PFSK-1 (cell line): ENCODE data around the gene RGPD3.

Experiments used
- FOXP2 ChIP-seq: optimal IDR thresholded peaks from 2 replicates; pipeline ENCODE3; 2011; ENCODE audit warnings: borderline replicate concordance, control low read depth, inconsistent platforms; ENCODE audit not compliant: insufficient read depth; ENCODE audit errors: extremely low read length, extremely low read depth
- POLR2AphosphoS5 ChIP-seq: IDR thresholded peaks from 2 replicates; pipeline ENCODE4 v1.6.1; 2012; ENCODE audit warnings: low read depth, mild to moderate bottlenecking, control low read depth, low read length, moderate library complexity
- SIN3A ChIP-seq: IDR thresholded peaks from 2 replicates; pipeline ENCODE4 v1.6.1; 2012; ENCODE audit warnings: mild to moderate bottlenecking, low read length, moderate library complexity, borderline replicate concordance; ENCODE audit not compliant: insufficient read depth
- TAF1 ChIP-seq: IDR thresholded peaks from 2 replicates; pipeline ENCODE4 v1.6.1; 2012; ENCODE audit warnings: low read length, control low read depth, borderline replicate concordance; ENCODE audit not compliant: insufficient read depth
- TF ChIP-seq, protein P1 (sequence below), 2 experiments: IDR thresholded peaks; 2 replicates each; pipeline versions ENCODE4 v1.6.1 to v1.8.0; 2011 to 2012; ENCODE audit warnings: low read depth in 2 of 2, low read length in 2 of 2, control low read depth in 1 of 2, inconsistent platforms in 1 of 2, mild to moderate bottlenecking in 1 of 2, moderate library complexity in 1 of 2; ENCODE audit not compliant: insufficient read depth in 1 of 2

RGPD3 gene

DNA sequence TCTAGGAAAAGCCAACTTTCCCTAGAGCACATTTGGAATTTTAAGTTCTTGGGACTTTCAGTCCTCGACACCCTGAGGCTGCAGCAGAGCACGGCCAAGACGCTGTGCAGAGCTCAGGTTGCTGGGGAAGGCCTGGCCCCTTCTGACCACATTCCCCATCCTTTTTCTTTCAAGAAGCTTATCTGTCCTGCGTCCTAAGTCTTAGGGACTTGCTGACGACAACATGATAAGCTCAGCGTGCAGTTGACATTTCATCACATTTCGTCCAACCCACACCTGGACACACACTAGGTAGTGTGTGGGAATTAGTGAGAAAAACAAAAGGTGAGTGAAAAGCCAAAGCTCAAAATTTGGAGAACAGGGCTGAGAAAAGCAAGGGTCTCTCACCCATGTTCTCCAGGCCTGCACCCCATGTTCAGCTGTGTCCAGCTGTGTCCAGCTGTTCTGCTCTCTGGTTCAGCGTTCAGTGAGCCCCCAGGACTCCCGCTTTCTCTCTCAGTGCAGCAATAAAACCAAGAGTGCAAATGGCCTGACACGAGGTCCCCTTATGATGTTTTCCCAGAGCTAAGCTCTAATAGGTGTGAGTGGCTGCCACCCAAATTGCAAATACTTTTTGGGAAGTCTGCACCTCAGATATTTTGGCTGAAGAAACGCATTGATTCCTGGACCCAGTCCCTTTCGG, 101.9 kb downstream of the RGPD3 start:
- no peak for TF ChIP-seq TAF1
- TF ChIP-seq, protein P1, sequence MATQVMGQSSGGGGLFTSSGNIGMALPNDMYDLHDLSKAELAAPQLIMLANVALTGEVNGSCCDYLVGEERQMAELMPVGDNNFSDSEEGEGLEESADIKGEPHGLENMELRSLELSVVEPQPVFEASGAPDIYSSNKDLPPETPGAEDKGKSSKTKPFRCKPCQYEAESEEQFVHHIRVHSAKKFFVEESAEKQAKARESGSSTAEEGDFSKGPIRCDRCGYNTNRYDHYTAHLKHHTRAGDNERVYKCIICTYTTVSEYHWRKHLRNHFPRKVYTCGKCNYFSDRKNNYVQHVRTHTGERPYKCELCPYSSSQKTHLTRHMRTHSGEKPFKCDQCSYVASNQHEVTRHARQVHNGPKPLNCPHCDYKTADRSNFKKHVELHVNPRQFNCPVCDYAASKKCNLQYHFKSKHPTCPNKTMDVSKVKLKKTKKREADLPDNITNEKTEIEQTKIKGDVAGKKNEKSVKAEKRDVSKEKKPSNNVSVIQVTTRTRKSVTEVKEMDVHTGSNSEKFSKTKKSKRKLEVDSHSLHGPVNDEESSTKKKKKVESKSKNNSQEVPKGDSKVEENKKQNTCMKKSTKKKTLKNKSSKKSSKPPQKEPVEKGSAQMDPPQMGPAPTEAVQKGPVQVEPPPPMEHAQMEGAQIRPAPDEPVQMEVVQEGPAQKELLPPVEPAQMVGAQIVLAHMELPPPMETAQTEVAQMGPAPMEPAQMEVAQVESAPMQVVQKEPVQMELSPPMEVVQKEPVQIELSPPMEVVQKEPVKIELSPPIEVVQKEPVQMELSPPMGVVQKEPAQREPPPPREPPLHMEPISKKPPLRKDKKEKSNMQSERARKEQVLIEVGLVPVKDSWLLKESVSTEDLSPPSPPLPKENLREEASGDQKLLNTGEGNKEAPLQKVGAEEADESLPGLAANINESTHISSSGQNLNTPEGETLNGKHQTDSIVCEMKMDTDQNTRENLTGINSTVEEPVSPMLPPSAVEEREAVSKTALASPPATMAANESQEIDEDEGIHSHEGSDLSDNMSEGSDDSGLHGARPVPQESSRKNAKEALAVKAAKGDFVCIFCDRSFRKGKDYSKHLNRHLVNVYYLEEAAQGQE (IDR thresholded peaks at IDR 0.05; ENCODE audit: insufficient read depth in 1 of 2, low read depth in 2 of 2, low read length in 2 of 2) = no peak
- TF ChIP-seq FOXP2 = no peak
- no peak for TF ChIP-seq SIN3A
- TF ChIP-seq POLR2AphosphoS5 = no peak

DNA sequence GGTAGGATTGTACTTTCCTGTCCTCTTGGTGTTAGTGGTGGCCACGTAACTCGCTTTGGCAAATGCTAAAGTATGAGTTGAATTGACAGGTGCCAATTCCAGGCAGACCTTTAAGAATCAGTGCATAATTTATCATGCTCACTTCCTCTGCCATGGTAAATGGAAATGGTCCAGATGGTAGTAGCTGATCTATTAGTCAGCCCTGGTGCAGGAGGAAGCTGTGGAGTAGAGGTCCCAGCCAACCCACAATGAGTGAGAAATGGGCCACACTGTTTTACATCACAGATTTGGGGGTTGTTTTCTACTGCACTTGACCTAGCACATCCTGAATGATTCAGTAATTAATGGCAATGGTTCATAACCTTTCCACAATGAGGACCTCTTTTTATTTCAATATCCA, 104.4 kb downstream of the RGPD3 start:
- TF ChIP-seq TAF1 (no peak), FOXP2 (no peak)
- TF ChIP-seq, protein P1 (IDR thresholded peaks at IDR 0.05; ENCODE audit: insufficient read depth in 1 of 2, low read depth in 2 of 2, low read length in 2 of 2) = no peak

DNA sequence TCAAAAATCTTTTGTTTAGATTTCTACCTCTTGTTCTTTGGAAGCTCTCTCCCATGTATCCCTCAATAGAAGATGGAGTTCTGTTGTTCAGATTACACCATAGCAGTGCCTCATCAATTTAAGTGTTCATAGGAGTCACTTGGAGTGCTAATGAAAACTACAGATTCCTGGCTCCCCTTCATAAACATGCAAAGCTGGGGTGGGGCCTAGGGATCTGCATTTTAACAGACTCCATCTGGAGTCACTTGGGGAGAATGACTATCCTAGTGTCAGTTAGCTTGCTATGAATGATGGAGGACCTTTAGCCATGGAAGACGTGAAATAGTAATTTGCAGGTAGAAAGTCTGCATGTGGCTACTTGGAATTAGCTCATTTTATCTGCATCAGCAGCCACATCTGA, 105.4 kb downstream of the RGPD3 start:
- TF ChIP-seq, protein P1 (IDR thresholded peaks at IDR 0.05; ENCODE audit: insufficient read depth in 1 of 2, low read depth in 2 of 2, low read length in 2 of 2) = no peak
- no peak for TF ChIP-seq POLR2AphosphoS5
- TF ChIP-seq FOXP2 = no peak
- no peak for TF ChIP-seq TAF1
- no peak for TF ChIP-seq SIN3A

DNA sequence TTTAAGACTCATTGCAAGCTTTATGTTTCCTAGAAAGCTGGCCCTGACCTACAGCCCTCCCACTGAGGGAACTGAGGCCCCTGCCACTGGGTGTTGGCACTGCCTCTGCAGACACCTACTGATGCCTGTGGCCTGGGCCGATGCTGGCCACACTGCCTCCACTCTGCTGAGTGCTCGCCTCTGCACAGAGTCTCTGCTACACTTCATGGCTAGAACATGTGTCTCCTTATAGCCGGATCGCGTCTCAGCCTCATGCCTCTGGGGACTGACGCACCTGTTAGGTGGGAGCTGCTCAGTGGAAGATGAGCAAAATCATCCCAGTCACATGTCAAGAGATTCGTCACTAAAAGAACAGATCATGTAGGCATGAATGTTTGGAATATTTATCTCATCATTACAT, 108.7 kb downstream of the RGPD3 start:
- no peak for TF ChIP-seq TAF1
- no peak for TF ChIP-seq FOXP2
- no peak for TF ChIP-seq POLR2AphosphoS5
- TF ChIP-seq SIN3A = no peak
- TF ChIP-seq, protein P1 (IDR thresholded peaks at IDR 0.05; ENCODE audit: insufficient read depth in 1 of 2, low read depth in 2 of 2, low read length in 2 of 2) = no peak

DNA sequence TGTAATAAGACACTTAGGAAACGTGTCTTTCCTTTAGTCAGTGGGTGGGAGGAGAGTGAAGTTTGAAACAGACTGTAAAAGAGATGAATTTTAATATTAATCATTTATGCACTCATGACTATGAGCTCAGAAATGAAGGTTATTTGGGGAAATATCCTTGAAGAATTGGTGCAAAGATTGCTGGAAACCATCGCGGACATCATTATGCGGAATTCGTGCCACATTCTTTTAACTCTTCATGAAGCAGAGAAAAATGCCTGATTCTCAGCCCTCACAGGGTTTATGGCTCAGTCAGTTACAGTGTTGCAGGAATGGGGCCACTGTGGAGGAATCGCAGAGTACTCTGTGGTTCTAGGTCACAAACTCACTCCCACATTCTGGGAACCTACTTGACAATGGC, 109.7 kb downstream of the RGPD3 start:
- no peak for TF ChIP-seq TAF1
- no peak for TF ChIP-seq FOXP2
- no peak for TF ChIP-seq SIN3A
- TF ChIP-seq POLR2AphosphoS5 = no peak
- TF ChIP-seq, protein P1 (IDR thresholded peaks at IDR 0.05; ENCODE audit: insufficient read depth in 1 of 2, low read depth in 2 of 2, low read length in 2 of 2) = no peak
